GM21529 (cell line): Measurements from ENCODE around the gene ASB2.

Source experiments
- ATAC-seq: cut with Tn5 transposase; IDR thresholded peaks from one replicate; pipeline ENCODE4 v1.9.1; 2021; ENCODE audit not compliant: unreplicated experiment

The ASB2 gene

DNA sequence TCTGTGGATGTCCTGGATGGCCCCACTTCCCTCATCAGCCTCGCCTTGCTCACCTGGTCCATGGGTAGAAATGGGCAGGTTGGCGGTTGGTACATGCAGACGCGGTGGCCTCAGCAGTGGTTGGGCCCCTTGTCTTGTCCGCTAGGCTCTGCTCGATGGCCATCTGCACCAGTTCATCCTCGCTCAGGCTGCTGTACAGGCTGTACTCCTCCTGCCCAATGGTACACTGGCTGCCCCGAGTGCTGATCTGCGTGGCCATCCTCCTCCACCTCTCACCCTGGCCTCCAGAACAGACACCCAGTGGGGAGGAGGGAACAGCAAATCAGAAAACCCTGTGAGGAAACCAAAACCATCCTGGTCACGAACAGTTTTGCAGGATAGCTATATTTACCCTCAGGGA lies 12.1 kb downstream of the ASB2 start:
- no peak for ATAC-seq

DNA sequence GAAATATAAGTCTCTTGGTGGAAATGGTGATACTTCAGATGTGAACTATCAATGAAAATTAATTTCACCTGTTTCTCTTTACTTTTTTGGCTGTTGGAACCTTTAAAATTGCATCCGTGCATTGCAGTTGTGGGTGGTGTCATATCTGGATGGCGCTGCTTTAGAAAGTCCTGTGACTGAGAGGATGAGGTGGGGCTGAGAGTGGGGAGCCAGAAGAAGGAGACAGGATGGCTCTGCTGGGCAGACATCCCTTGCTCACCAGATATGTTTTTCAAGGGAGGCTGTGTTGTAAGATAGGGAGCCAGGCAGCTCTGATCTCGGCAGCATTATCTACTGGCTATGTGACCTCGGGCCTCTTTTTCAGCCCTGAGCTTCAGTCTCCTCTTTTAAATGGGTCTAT lies 12.7 kb downstream of the ASB2 start:
- no peak for ATAC-seq

DNA sequence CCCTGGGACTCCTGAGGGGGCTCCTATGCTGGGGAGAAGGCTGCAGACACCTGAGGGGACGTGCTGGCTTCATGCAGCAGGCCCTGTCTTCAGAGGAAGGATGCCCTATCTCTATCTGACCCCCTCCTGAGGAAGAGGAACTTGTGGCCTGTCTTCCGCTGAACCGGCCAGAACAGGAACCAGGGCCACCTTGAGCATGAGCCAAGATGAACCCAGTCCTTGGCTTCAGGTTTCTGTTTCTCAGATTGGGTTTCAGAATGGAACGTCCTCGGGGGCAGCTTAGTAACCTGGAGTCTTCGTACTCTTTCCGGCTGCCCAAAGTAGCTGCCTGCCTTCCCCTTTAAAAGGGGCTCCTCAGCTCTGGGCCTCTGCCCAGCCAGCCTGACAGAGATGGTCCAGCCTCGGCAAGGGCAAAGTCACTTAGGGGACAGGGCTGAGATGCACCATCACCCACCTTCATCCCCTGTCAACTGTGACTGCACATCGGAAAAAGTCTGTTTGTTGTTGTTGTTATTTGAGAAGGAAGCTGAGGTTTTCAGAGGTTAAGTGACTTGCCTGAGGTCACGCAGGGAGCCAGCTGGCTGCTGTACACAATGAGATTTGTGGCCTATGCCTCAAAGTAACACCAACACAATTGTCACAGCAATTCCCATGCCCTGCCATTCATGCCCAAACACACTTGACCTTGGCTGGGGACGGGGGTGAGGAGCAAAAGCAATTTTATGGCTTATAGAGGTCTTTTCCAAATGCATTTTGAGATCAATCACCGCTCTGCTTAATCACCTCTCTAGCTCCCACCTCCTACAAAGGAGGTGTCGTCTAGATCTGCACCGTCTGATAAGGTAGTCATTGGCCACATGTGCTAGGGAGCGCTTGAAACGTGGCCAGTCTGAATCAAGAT lies 13.4 kb downstream of the ASB2 start:
- peak; percentile 58 for ATAC-seq

DNA sequence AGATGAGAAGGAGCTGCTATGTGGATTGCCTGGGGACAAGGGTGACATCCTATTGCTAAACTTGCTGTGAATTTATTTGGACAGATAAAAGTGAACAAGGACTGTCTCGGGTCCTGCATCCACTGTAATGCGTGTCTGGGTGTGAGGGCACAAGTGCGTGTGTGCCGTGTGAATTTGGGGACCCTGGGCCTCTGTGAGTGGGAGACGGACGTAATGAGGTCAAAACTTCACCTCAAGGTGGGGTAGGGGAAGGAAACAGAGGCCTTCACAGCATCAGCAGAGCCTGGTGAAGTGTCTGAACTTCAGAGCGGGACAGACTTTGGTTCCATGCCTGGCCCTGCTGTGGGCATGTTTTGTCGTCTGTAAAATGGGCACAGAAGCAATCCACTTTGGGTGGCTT lies 14.8 kb downstream of the ASB2 start:
- no peak for ATAC-seq

DNA sequence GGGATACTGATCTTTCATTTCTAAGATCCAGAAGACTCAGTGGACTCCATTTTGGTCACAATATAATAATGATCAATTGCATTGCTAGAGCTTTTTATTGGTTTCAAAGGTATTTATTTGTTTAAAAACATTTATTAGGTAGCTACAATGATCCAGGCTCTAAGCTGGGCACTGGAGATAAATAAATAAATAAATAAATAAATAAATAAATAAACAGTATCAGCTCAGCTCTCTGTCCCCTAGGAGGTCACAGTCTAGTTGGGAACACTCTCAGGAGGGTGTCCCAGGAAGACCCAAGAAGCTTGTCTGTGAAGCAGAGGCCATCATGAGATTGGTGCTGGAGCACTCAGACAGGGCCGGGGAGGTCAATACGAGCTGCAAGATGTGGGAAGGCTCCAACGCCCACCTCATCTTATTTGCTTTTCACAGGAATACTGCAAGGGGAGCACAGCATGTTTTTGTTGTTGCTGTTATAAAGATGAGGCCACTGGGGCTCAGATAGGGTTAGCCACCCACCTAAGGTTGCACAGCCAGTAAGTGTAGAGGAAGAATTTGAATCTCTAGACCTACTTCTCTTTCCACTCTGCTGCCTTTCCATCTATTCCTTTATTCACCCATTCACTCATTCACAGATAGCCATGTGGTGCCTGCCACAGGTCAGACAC lies 15.5 kb downstream of the ASB2 start:
- no peak for ATAC-seq

DNA sequence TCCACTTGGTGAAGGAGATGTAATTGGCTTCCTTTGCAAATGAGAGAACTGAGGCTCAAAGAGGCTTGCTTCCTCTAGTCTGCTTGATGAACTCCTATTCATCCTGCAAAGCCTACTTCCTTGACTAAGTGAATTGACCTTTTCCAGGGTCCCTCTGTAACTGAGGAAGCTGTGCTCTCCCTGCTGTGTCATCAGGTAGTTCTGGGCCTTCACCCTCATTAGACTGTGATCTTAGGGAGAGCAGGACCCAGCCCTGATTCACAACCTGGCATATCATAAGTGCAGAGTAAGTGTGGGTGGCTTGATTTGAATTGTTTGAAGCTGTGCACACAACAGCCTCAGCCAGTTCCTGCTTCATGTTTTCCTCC lies 16.3 kb downstream of the ASB2 start:
- no peak for ATAC-seq

DNA sequence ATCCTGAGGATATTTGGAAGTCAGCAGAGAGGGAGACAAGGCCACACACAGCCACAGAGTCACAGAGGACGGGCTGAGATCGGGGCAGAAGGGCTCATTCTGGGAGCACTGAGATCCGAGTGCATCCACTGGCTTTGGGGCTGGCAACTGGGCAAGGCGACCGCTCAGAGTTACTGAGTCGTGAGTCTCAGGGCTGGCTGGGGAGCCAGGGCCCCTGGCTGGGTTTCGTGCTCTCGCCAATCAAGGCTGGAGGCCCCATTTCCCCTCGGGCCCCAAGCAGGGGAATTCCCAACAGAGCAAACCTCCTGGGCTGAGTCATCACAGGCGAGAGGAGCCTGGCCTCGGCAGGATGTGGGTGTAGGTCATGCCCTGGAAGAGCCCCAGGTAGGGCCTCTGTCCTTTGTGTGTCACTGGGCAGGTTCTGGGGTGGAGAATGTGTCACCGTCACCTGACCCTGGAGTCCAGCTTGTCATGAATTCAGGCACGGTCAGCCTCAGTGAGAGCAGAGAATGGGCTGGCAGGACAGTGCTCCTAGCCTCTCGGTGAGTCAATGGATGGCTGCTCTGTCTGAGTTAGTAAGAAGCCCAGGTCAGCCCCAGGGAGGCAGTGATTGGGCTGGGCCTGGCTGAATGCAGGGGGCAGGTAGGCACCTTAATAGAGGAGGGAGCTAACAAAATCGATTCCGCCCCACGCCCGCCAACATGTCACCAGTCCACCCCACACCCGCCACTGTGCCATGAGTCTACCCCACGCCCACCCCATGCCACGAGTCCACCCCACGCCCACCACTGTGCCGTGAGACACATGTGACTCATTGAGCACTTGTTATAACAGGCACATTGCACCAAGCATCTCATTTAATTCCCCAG lies 16.9 kb downstream of the ASB2 start:
- peak; percentile 60 for ATAC-seq

DNA sequence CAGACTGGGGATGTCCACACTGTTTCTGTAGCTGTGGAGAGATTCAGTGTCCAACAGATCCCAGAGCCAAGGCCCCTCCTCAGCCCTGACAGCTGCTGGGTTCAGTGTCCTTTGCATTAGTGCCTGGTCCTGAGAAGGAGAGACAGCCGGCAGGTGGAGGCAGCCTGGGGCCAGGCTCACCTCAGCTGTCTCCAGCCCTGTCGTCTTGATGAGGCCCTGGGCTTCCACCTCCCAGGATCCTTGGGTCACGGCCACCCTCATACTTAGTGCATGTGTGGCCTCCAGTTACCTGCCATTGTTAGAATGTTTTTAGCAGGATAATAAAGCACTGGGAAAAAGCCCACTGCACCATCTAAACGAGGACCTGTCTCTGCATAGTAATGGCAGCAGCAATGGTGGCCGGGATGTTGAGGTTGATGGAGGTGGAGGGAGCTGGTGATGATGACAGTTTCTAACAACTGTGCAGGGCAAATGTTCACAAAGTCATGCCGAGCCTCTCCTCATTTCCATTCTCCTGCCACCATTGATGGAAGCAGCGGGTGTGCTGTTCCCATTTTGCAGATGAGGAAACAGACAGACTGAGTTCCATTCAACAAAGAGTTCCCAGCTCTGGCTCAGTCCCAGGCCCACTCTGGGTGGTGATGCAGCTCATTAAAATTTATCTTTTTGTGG lies 17.7 kb downstream of the ASB2 start:
- ATAC-seq: no peak

DNA sequence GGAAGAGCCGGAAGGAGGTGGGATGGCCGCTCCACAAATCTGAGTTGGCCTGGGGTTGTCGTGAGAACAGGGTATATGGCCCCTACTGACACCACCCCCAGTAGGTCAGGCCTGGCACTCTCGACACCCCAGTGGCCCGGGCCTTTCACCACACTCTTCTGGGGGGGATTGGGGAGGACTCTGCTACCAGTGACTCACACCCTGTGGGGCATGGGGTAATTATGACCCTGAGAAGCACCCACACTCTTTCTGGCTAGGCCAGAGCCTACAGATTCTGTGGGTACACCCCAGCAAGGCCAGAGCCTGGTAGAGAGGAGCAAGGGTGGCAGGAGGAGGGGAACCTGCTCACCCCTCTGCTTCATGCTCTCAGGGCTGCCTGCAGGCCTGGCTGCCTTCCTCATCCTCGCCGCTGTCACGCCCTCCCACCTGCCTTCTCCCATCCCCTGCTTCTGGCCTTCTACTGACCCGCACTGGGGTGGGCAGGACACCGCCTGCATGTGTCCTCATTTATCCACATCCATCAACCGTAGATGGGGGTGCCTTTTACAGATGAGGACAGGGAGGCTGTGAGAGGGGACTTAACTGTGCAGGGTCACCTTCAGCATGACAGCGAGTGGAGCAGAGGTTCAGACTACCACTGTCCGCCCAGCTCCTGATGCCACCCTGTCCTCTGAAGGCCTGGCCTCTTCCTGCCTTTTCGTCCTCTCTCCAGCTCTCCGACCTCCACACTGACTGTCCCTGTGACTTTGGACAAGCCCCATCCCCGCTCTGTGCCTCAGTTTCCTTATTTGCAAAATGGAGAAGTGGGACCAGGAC lies 18.4 kb downstream of the ASB2 start:
- no peak for ATAC-seq

DNA sequence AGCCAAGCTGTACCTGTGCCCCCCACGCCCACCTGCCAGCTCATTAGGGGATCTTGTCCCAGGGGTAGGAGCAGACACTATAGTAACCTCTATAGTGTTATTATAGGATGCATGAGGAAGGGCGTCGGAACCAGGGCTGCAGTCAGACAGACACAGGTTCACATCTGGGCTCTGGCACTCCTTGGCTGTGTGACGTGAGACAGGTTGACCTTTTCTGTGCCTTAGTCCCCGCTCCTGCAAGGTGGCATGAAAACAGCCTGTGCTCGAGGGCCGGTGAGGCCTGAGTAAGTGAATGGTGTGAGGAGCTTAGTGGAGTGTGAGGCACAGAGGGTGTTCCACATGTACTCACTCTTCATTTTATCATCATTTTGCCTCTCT lies 19.0 kb downstream of the ASB2 start:
- no peak for ATAC-seq

DNA sequence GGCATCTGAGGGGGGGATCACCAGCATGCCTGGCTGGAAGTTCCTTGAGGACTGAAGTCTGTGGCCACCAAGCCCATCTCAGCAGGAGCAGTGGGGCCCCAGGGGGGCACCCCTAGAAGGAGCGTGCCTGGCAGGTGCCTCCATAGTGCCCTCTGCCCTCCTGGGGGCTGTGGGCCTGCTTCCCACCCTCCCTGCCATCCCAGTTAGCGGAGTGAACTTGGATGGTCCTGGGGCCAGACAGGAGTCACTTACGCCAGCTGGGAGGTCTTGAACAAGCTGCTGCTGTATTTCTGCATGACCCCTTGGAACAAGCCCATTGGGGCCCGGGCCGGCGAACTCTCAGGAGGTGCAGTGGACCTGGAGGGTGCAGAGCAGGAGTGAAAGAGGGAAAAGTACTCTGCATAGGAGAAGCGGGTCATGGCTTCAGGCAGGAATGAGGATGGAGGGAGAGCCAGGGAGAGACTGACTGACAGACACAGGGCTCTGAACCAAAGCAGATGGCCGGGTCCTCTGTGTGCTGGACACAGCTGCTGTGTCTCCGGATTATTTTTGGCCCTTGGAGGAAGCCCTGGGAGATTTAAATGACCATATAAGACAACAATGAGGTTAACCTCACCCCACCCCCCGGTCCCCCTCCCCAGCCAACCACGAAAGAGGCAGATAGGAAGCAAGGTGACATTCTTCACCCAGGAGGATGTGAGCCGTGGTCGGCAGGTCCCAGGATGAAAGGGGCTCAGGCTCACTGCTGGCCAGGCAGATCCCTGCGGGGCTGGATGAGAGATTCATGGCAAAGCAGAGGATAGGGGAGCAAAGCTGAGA lies 19.6 kb downstream of the ASB2 start:
- no peak for ATAC-seq

DNA sequence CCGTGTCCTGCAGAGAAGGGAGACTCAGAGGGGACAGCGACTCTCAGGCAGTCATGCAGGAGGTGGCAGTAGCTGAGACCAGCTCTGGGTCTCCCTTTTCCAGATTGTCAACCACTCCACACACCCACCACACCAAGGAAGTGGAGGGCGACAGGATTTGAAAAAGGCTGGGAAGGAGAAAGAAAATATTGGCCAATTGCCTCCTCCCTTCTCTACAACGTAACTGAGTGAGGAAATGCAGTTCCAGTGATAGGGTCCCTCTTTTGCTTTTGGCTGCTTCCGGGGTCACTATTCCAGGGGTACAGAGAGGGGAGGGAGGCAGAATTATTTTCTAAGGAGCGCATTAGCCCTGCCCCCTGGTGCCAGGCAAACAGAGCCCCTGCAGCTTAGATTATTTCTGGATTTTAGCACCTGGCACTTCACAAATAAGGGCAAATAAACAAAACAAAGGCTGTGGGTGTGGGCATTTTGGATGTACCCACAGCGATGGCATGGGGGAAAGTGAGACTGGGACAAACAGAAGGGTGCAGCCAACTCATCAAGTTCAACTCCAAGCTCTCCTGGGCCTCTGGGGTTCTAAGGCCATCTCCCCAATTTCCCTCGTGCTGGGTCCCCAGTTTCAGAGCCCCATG lies 20.4 kb downstream of the ASB2 start:
- ATAC-seq: no peak

DNA sequence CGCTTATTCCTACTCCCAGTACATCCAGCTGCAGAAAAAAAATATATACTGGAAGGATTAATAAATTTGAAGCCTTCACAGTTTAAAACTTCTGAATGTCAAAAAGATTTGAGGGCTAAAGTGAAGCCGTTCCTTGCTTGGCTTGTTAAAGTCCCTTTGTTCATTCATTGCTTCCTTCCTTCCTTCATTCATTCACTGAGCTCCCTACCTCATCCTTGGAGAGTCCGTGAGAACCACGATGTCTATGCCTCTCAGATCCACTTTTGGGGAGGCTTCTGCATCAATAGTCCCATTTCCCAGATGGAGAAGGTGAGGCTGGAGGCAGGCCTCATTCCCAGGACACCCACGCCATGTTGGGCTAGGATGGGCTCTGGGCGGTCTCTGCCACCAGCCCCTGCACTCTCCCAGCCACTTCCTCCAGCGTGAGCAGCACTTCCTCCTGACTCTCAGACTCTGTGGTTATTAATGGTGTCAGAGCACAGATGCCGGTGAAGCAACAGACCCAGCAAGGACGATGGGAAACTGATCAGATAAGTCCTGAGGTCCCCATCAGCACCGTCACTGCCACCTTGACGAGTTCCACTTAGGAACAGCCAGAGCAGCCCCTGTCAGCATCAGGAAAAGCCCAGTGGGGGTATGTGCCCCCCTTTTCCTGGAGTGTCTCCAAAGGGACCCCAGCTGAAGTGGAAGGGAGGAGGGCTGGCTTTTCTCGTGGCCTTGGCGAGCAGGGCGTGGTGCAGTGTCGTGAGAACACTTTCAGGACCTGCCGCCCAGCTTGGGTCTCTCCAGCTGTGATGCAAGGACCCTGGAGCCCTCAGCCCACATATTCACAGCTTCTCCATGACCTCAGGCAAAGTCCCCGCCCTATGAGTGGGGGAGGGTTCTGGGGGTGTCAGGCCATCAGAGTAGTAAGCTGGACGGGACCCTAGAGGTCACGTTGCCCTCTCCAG lies 21.2 kb downstream of the ASB2 start:
- peak; percentile 42 for ATAC-seq

DNA sequence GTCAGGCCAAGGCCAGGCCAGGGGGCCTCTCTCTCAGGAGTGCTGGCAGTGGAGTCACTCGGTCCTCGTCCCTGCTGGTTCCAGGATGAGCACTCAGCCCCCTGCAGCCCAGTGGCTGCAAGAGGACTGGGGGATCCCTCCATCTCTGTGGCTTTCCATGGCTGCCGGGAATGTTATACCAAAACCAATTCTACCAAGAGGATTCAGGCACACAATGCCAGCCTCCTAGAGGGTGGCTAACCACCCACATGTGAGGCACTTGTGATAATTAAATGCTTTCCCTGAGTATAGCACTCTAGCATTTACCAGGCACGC lies 21.9 kb downstream of the ASB2 start:
- ATAC-seq: no peak

DNA sequence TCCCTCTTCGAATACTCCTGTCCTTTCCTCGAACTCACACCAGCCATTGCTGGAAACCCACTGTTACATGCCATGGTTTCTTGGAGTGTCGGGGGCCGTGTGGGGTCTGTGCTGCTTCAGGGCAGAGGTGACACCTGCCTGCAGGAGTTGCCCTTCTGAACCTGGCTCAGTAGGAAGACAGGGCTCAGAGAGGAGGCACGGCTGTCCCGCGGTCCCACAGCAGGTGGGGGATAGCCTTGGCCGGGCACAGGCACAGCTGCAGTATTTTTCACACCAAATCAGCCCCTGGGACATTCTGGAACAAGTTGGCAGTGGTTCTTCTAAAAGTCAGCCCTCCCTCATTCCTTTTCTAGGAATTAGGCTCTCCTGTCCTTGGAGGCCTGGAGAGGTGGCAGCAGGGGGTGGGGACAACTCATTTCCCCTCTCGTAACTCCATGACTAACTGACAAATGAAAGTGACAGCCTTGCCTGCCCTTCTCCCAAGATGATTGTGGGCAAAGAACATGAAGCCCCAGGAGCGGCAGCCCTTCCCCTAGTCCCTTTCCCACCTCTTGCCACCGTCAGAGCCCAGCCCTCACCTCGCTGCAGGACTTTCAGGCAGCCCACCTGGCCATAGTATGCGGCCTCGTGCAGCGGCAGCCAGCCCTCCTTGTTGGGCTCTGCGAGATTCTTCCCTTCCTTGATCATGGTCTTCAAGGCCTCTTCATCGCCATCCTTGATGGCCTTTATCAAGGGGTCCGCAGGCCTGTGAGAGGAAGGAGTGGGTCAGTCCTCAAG lies 22.4 kb downstream of the ASB2 start:
- ATAC-seq: no peak

DNA sequence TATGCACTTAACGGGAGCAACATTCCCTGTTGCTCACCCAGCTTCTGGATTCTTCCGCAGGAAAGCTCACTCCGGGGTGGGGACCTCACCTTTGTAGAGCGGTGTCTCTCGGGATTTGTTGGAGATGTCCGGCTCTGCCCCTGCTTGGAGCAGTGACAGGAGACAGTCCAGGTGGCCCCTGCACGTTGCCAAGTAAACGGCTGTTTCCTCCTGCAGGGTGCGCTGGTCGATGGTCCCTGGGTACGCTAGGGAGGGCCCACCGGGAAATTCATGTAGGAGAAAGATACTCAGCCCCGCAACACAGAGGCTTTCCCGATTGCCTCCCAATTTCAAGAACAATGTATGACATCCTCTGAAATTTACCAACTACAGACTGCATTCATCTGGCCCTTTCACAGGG lies 23.1 kb downstream of the ASB2 start:
- no peak for ATAC-seq

DNA sequence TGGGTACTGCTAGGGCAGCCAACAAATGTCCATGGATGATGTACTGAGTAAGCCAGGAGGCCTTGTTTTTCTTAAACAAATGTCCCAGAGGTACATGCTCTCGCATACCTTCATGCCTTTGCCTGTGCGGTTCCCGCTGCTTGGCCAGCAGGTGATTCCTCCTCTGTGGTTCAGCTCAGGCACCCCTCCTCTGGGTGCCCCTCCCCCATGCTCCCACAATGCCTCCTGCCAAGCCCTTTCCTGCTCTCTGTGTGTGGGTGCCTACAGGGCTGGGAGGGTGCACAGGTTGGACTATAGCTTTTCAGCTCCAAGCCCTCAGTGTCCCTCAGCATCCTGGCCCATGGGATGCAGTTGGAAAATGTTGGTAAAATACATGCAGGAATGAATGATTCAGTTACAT lies 23.5 kb downstream of the ASB2 start:
- no peak for ATAC-seq
